ENCODE data around the gene GMEB1. TPM values are rescaled to one million over a fixed set of nuclear protein-coding genes. Genes with fewer than 3 reads are reported as not detected.

GMEB1 gene
- total and polyA plus RNA-seq, 2 experiments from 2014 or later, result 7.6 to 9.2 TPM

GRCh38 chr1:28740118-28740517 is 71.5 kb downstream of the GMEB1 start:
- TF ChIP-seq EZH2phosphoT487 (IDR thresholded peaks at IDR 0.05; ENCODE audit: low read depth, severe bottlenecking, unreplicated experiment) (no peak), EZH2 (IDR thresholded peaks at IDR 0.05; ENCODE audit: borderline replicate concordance) (no peak)
- TF ChIP-seq, protein P1, sequence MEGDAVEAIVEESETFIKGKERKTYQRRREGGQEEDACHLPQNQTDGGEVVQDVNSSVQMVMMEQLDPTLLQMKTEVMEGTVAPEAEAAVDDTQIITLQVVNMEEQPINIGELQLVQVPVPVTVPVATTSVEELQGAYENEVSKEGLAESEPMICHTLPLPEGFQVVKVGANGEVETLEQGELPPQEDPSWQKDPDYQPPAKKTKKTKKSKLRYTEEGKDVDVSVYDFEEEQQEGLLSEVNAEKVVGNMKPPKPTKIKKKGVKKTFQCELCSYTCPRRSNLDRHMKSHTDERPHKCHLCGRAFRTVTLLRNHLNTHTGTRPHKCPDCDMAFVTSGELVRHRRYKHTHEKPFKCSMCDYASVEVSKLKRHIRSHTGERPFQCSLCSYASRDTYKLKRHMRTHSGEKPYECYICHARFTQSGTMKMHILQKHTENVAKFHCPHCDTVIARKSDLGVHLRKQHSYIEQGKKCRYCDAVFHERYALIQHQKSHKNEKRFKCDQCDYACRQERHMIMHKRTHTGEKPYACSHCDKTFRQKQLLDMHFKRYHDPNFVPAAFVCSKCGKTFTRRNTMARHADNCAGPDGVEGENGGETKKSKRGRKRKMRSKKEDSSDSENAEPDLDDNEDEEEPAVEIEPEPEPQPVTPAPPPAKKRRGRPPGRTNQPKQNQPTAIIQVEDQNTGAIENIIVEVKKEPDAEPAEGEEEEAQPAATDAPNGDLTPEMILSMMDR (IDR thresholded peaks at IDR 0.05; ENCODE audit: poor library complexity), result no peak
- Histone ChIP-seq H3K9me2 (replicated peaks; ENCODE audit: insufficient read depth) (no peaks in the 10 kb centered on the region), H3K36me3 (replicated peaks; ENCODE audit: insufficient read depth, low read depth) (peaks cover 8% of the 10 kb centered on the region), H4K20me1 (ENCODE audit: insufficient read depth, poor library complexity, severe bottlenecking) (peaks cover 73% of the 10 kb centered on the region), H3K27ac (no peak overlapping the region), H3K4me2 (peak overlapping the region; percentile 94), H2AFZ (no peak overlapping the region), H3K9me3 (ENCODE audit: low read depth) (no peaks in the 10 kb centered on the region), H3K79me2 (peaks cover 84% of the 10 kb centered on the region), H3K27me3 (no peaks in the 10 kb centered on the region), H3K4me1 (ENCODE audit: insufficient read depth) (peaks cover 47% of the 10 kb centered on the region), H3K4me3 (peak overlapping the region; percentile 5)
- DNase-seq (ENCODE audit: low spot score), result no peak

DNA sequence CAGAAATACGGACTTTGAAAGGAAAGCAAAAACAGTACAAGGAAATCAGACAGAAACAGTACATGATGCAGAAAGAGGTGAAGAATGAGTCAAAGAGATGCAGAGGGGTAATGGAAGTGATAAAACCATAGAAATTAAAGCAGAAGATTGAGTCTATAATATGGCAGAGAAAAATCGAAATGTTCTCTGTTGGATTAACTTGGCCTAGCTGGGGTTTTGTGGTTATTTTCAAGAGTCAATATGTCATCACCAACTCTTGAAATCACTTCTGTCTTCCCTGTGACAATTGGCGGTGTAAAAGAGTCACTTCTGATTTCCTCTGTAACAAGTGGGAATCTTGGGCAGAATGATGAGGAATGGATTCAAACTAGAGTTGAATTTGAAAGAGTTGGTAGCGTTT is 75.6 kb downstream of the GMEB1 start:
- H2AFZ ChIP-seq, result no peak overlapping the region
- H3K27ac ChIP-seq, result no peak overlapping the region
- no peak overlapping the region for H3K4me3 ChIP-seq
- peaks cover 41% of the 10 kb centered on the region for H3K4me1 ChIP-seq (ENCODE audit: insufficient read depth)
- TF ChIP-seq EZH2phosphoT487 (IDR thresholded peaks at IDR 0.05; ENCODE audit: low read depth, severe bottlenecking, unreplicated experiment) (no peak), EZH2 (IDR thresholded peaks at IDR 0.05; ENCODE audit: borderline replicate concordance) (no peak)
- TF ChIP-seq, protein P1 (IDR thresholded peaks at IDR 0.05; ENCODE audit: poor library complexity), result no peak
- H3K36me3 ChIP-seq (replicated peaks; ENCODE audit: insufficient read depth, low read depth), result peaks cover 8% of the 10 kb centered on the region
- WGBS (ENCODE audit: low lambda C conversion rate, missing lambda C conversion rate), result 77% methylated on average over 4 of the region's 4 CpGs
- H4K20me1 ChIP-seq (ENCODE audit: insufficient read depth, poor library complexity, severe bottlenecking), result peaks cover 100% of the 10 kb centered on the region
- no peak for DNase-seq (ENCODE audit: low spot score)
- no peaks in the 10 kb centered on the region for H3K27me3 ChIP-seq
- H3K4me2 ChIP-seq, result peak overlapping the region; percentile 46
- H3K79me2 ChIP-seq, result peaks cover 100% of the 10 kb centered on the region
- no peaks in the 10 kb centered on the region for H3K9me2 ChIP-seq (replicated peaks; ENCODE audit: insufficient read depth)
- no peaks in the 10 kb centered on the region for H3K9me3 ChIP-seq (ENCODE audit: low read depth)

DNA sequence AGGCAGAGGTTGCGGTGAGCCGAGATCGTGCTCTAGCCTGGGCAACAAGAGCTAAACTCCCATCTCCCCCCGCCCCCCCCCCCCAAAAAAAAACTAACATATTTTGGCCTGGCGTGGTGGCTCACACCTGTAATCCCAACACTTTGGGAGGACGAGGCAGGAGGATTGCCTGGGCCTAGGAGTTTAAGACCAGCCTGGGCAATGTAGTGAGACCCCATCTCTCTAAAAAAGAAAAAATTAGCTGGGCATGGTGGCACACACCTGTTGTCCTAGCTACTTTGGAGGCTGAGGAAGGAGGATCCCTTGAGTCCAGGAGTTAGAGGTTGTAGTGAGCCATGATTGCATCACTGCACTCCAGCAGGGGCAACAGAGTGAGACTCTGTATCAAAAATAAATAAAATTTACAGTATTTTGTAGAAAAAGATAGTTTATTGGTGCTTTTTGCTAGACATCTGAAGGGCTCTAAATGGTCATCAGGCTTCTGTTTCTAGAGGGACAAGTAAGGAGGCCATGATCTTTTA is 77.1 kb downstream of the GMEB1 start:
- no peaks in the 10 kb centered on the region for H3K9me3 ChIP-seq (ENCODE audit: low read depth)
- H3K4me3 ChIP-seq, result no peak overlapping the region
- WGBS (ENCODE audit: low lambda C conversion rate, missing lambda C conversion rate), result 95% methylated on average over 5 of the region's 6 CpGs
- peaks cover 8% of the 10 kb centered on the region for H3K36me3 ChIP-seq (replicated peaks; ENCODE audit: insufficient read depth, low read depth)
- TF ChIP-seq, protein P1 (IDR thresholded peaks at IDR 0.05; ENCODE audit: poor library complexity), result no peak
- TF ChIP-seq EZH2 (IDR thresholded peaks at IDR 0.05; ENCODE audit: borderline replicate concordance), result no peak
- no peak for TF ChIP-seq EZH2phosphoT487 (IDR thresholded peaks at IDR 0.05; ENCODE audit: low read depth, severe bottlenecking, unreplicated experiment)
- peaks cover 100% of the 10 kb centered on the region for H3K79me2 ChIP-seq
- H3K9me2 ChIP-seq (replicated peaks; ENCODE audit: insufficient read depth), result no peaks in the 10 kb centered on the region
- no peak overlapping the region for H3K27ac ChIP-seq
- peaks cover 39% of the 10 kb centered on the region for H3K4me1 ChIP-seq (ENCODE audit: insufficient read depth)
- H4K20me1 ChIP-seq (ENCODE audit: insufficient read depth, poor library complexity, severe bottlenecking), result peaks cover 100% of the 10 kb centered on the region
- DNase-seq (ENCODE audit: low spot score), result no peak
- no peak overlapping the region for H2AFZ ChIP-seq
- no peaks in the 10 kb centered on the region for H3K27me3 ChIP-seq
- peak overlapping the region; percentile 46 for H3K4me2 ChIP-seq

Measured in hepatocyte (in vitro differentiated cells).